ENCODE results near the gene PITPNM3. TPM values are rescaled to one million over a fixed set of nuclear protein-coding genes. Genes with fewer than 3 reads are reported as not detected.

Gene PITPNM3
- total RNA-seq, 1 donor from 2014 or later = 0.65 TPM

- intact Hi-C loops (cut with micrococcal nuclease) = loop anchor here (10.0 kb wide), 1 partner anchor 195 kb away; the partner anchor contains the start of genes KIAA0753 and TXNDC17
These were observed 107.0 kb downstream of the PITPNM3 start for GRCh38 chr17:6449307-6449706.

GRCh38 chr17:6448473-6448872 lies 107.9 kb downstream of the PITPNM3 start:
- peaks cover 12% of the 10 kb centered on the region for H3K36me3 Mint-ChIP-seq (ENCODE audit: low read depth)
- H3K4me1 Mint-ChIP-seq (ENCODE audit: low read depth) = peaks cover 10% of the 10 kb centered on the region
- no peak for DNase-seq (ENCODE audit: low spot score)
- H3K27ac Mint-ChIP-seq = no peak overlapping the region
- intact Hi-C loops (cut with micrococcal nuclease) = loop anchor here (10.0 kb wide), 1 partner anchor 196 kb away; the partner anchor contains the start of genes KIAA0753 and TXNDC17
- H3K4me3 Mint-ChIP-seq = no peak overlapping the region
- peaks cover 9% of the 10 kb centered on the region for H3K27me3 Mint-ChIP-seq (ENCODE audit: insufficient read depth)
- no peaks in the 10 kb centered on the region for H3K9me3 Mint-ChIP-seq

More at GRCh38 chr17:6449307-6449706, 107.0 kb downstream of the PITPNM3 start:
- Mint-ChIP-seq H3K4me3 (no peak overlapping the region), H3K9me3 (no peaks in the 10 kb centered on the region), H3K27me3 (ENCODE audit: insufficient read depth) (peaks cover 15% of the 10 kb centered on the region), H3K4me1 (ENCODE audit: low read depth) (peaks cover 4% of the 10 kb centered on the region), H3K36me3 (ENCODE audit: low read depth) (peaks cover 11% of the 10 kb centered on the region), H3K27ac (no peak overlapping the region)
- DNase-seq (ENCODE audit: low spot score) = no peak

DNA sequence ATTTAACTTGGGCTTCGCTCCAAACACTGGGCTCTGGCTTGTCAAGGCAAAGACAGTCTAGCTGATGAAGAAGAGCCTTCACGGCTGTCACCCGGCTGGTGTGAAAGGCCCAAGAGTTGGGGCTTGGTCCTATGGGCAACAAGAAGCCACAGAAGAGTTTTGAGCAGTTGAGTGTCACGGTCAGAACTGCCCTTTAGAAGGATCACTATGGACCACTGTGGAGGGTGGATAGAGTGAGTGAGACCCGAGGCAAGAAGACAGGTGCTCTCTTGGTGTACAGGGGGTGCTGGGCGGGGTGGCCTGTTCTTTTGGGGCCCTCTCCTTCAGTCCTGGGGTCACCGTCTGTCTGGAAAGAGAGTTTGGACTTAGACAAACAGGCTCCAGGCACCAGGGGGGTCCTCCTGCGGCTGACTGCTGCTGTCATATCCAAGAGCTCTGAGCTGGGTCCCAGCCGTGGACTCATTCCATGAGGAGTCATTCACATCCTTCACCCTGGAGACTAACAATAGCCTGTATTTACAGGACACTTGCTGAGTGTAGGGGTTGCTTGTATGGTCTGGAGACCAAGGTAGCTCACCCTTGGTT lies 109.7 kb downstream of the PITPNM3 start:
- peaks cover 12% of the 10 kb centered on the region for H3K36me3 Mint-ChIP-seq (ENCODE audit: low read depth)
- H3K9me3 Mint-ChIP-seq = no peaks in the 10 kb centered on the region
- H3K4me1 Mint-ChIP-seq (ENCODE audit: low read depth) = peaks cover 14% of the 10 kb centered on the region
- peaks cover 10% of the 10 kb centered on the region for H3K27me3 Mint-ChIP-seq (ENCODE audit: insufficient read depth)
- H3K27ac Mint-ChIP-seq = no peak overlapping the region
- H3K4me3 Mint-ChIP-seq = no peak overlapping the region
- DNase-seq (ENCODE audit: low spot score) = no peak
- intact Hi-C loops (cut with micrococcal nuclease) = loop anchor here (10.0 kb wide), 1 partner anchor 198 kb away; the partner anchor contains the start of genes KIAA0753 and TXNDC17

DNA sequence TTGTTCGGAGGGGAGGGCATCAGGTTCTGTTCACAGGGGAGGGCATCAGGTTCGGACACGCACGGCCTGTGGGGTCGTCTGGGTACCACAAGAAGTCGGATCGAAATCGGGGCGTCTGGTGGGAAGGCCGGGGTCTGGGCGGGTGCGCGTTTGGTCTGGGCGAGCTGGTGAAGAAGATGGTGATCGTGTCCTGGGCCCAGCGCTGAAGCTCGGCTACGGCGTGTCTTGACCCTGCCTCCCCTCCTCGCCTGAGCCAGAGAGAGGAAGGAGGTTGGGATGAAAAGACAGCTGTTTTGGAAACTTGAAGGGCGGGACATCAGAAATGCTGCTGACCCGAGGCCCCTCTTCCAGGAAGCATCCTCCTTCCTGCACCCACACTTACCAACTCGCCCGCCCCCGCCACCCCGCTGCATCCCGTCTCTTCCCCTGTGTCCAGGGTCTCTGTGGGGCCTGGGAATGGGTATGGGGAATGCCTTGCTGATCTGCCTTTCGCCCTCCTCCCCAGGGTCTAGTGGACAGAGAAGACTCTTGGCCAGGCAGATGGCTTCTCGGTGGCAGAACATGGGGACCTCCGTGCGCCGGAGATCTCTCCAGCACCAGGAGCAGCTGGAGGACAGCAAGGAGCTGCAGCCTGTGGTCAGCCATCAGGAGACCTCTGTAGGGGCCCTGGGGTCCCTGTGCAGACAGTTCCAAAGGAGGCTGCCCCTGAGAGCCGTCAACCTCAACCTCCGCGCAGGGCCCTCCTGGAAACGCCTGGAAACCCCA lies 111.6 kb downstream of the PITPNM3 start:
- DNase-seq (ENCODE audit: low spot score) = no peak
- H3K27ac Mint-ChIP-seq = peak overlapping the region; percentile 59
- H3K27me3 Mint-ChIP-seq (ENCODE audit: insufficient read depth) = peaks cover 24% of the 10 kb centered on the region
- H3K9me3 Mint-ChIP-seq = no peaks in the 10 kb centered on the region
- intact Hi-C loops (cut with micrococcal nuclease) = loop anchor here (1.0 to 10.0 kb wide), 4 partner anchors 17 to 958 kb away; partner anchors contain the start of genes DERL2, KIAA0753, MIS12 and TMEM256
- peak overlapping the region; percentile 95 for H3K4me3 Mint-ChIP-seq
- H3K36me3 Mint-ChIP-seq (ENCODE audit: low read depth) = peaks cover 9% of the 10 kb centered on the region
- H3K4me1 Mint-ChIP-seq (ENCODE audit: low read depth) = peaks cover 14% of the 10 kb centered on the region

DNA sequence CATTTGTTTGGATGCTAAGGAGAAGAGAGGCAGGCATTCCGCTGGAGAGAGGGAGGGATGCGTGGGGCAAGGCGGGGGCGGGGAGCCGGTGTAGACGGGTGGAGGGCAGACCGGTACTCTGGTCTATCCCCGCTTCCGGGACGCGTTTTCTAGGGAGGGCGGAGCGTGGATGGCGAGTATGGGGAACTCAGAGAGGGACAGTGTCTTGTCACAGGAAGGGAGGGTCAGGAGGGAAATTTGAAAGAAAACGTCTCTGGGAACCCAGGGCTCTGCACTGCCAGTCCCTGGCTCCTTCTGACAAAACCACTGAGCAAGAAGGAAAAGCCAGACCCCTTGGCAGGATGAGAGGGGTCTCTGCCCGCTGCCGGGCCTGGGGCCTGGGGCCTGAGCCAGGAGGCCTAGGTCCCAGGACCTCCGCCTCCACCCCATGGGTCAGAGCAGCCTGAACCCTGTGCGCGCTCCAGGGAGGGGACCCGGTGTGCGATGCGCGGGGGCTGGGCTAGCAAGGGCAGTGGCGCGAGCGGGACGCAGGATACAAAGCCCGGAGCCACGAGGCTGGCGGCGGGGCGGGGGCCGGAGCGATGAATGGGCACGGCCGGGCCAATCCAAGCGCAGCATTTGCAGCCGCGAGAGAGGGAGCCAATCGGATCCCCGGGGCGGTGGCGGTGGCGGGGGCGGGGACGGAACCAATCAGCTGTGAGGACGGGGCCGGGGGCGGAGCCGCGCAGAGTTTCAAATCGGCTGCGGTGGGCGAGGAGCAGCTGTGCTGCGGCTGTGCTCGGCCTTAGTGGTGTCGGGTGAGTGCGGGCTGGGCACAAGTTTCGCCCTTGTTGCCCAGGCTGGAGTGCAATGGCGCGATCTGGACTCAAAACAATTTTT lies 112.4 kb downstream of the PITPNM3 start, which contains the start of gene PIMREG:
Gene PIMREG (plus strand): TSS at position 764 of the 879 bp plus-strand sequence. CDS start 656 bp downstream, outside the sequence.
- DNase-seq (ENCODE audit: low spot score) = peak; percentile 91

GRCh38 chr17:6442775-6443174 lies 113.6 kb downstream of the PITPNM3 start:
- Mint-ChIP-seq H3K4me1 (ENCODE audit: low read depth) (peaks cover 14% of the 10 kb centered on the region), H3K9me3 (no peaks in the 10 kb centered on the region), H3K4me3 (peak overlapping the region; percentile 83), H3K27ac (no peak overlapping the region), H3K36me3 (ENCODE audit: low read depth) (peaks cover 2% of the 10 kb centered on the region), H3K27me3 (ENCODE audit: insufficient read depth) (peaks cover 36% of the 10 kb centered on the region)
- intact Hi-C loops (cut with micrococcal nuclease) = loop anchor here (5.0 to 10.0 kb wide), 2 partner anchors 202 to 960 kb away; partner anchors contain the start of genes KIAA0753, TMEM256 and TXNDC17
- no peak for DNase-seq (ENCODE audit: low spot score)

More for the DNA sequence above, 112.4 kb downstream of the PITPNM3 start, which contains the start of gene PIMREG:
- H3K4me3 Mint-ChIP-seq = peak within 1 kb of the TSS; percentile 95
- peaks cover 5% of the 10 kb centered on the region for H3K36me3 Mint-ChIP-seq (ENCODE audit: low read depth)
- intact Hi-C loops (cut with micrococcal nuclease) = loop anchor here (1.0 to 10.0 kb wide), 4 partner anchors 17 to 958 kb away; partner anchors contain the start of genes DERL2, KIAA0753, MIS12 and TMEM256
- peaks cover 32% of the 10 kb centered on the region for H3K27me3 Mint-ChIP-seq (ENCODE audit: insufficient read depth)
- H3K27ac Mint-ChIP-seq = peak within 1 kb of the TSS; percentile 97
- H3K4me1 Mint-ChIP-seq (ENCODE audit: low read depth) = peaks cover 14% of the 10 kb centered on the region
- no peaks in the 10 kb centered on the region for H3K9me3 Mint-ChIP-seq

DNA sequence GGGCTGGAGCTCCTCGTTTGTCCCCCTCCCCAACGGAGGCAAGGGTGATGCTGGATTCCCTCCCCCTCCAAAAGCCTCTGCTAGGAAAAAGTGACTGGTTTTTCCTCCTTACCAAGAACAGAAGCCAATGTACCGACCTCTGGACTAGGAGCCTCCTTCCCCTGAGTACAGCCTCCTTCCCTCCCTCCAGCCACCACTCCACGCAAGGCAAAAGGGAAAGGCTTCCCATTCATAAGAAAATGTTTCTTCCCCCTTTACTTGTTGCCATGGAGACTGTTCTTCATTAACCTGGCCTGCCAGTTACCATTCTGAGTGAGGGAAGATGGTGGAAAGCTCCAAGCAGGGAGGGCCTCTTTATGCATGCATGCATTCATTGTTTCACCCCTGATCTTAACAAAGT lies 116.4 kb downstream of the PITPNM3 start:
- H3K9me3 Mint-ChIP-seq = no peaks in the 10 kb centered on the region
- DNase-seq (ENCODE audit: low spot score) = no peak
- no peak overlapping the region for H3K27ac Mint-ChIP-seq
- H3K27me3 Mint-ChIP-seq (ENCODE audit: insufficient read depth) = peaks cover 51% of the 10 kb centered on the region
- no peak overlapping the region for H3K4me3 Mint-ChIP-seq
- peaks cover 14% of the 10 kb centered on the region for H3K4me1 Mint-ChIP-seq (ENCODE audit: low read depth)
- H3K36me3 Mint-ChIP-seq (ENCODE audit: low read depth) = peaks cover 2% of the 10 kb centered on the region
- intact Hi-C loops (cut with micrococcal nuclease) = loop anchor here (5.0 to 10.0 kb wide), 4 partner anchors 205 to 1193 kb away; partner anchors contain the start of genes KIAA0753, TMEM256 and TXNDC17

DNA sequence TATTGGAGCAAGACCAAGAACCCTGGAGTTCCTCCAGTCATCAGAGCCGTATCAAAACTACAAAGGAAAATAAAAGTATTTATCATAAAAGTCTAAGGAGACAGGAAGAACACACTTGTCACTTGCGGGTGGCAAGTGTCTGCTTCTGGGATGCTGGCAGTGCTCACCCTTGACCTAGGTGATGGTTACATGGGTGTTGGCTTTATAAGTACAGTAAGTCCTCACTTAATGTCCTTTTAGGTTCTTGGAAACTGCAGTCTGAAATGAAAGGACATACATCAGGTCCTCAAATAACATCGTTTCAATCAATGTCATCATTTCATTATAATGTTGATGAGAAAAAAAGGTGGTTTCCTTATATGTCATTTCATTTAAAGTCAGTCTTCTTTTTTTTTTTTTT lies 118.4 kb downstream of the PITPNM3 start:
- peaks cover 58% of the 10 kb centered on the region for H3K27me3 Mint-ChIP-seq (ENCODE audit: insufficient read depth)
- no peak overlapping the region for H3K27ac Mint-ChIP-seq

GRCh38 chr17:6437466-6437865 lies 118.9 kb downstream of the PITPNM3 start:
- Mint-ChIP-seq H3K4me3 (no peak overlapping the region), H3K27me3 (ENCODE audit: insufficient read depth) (peaks cover 58% of the 10 kb centered on the region), H3K27ac (no peak overlapping the region), H3K36me3 (ENCODE audit: low read depth) (no peaks in the 10 kb centered on the region), H3K4me1 (ENCODE audit: low read depth) (no peaks in the 10 kb centered on the region), H3K9me3 (no peaks in the 10 kb centered on the region)
- no peak for DNase-seq (ENCODE audit: low spot score)
- intact Hi-C loops (cut with micrococcal nuclease) = loop anchor here (5.0 kb wide), 2 partner anchors 730 to 1190 kb away; no protein-coding TSS in a partner anchor

More for the DNA sequence above, 118.4 kb downstream of the PITPNM3 start:
- intact Hi-C loops (cut with micrococcal nuclease) = loop anchor here (5.0 kb wide), 2 partner anchors 731 to 1191 kb away; no protein-coding TSS in a partner anchor
- no peak for DNase-seq (ENCODE audit: low spot score)
- Mint-ChIP-seq H3K4me1 (ENCODE audit: low read depth) (no peaks in the 10 kb centered on the region), H3K36me3 (ENCODE audit: low read depth) (no peaks in the 10 kb centered on the region), H3K9me3 (no peaks in the 10 kb centered on the region), H3K4me3 (no peak overlapping the region)

GRCh38 chr17:6435968-6436367 lies 120.4 kb downstream of the PITPNM3 start:
- Mint-ChIP-seq H3K9me3 (peaks cover 10% of the 10 kb centered on the region), H3K36me3 (ENCODE audit: low read depth) (no peaks in the 10 kb centered on the region), H3K27me3 (ENCODE audit: insufficient read depth) (peaks cover 59% of the 10 kb centered on the region), H3K4me1 (ENCODE audit: low read depth) (no peaks in the 10 kb centered on the region), H3K4me3 (no peak overlapping the region), H3K27ac (no peak overlapping the region)
- intact Hi-C loops (cut with micrococcal nuclease) = loop anchor here (1.0 to 5.0 kb wide), 5 partner anchors 9 to 1189 kb away; no protein-coding TSS in a partner anchor
- peak; percentile 44 for DNase-seq (ENCODE audit: low spot score)

DNA sequence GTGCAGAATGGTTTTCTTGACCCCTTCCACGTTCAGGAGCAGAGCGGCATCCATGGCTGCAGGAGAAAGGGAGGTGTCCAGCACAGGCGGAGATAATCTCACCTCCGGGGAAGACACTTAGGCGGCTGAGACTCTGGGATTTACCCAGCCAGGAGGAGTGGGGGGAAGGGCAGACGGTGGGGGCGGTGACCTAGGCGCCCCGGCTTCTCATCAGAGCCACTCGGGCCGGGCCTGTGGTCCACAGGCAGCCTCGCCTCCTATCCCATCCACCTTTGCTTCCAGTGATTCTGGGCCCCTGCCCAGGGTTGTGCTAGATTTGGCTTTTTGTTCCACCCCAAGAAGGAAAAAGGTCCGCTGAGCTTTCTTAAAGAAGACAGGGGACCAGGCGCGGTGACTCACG lies 121.3 kb downstream of the PITPNM3 start, which contains the start of gene AIPL1:
Gene AIPL1 (minus strand): TSS at position 71 of the 400 bp plus-strand sequence. CDS start 17 bp downstream, at position 54.
- no peak within 1 kb of the TSS for H3K27ac Mint-ChIP-seq
- intact Hi-C loops (cut with micrococcal nuclease) = loop anchor here (5.0 kb wide), 2 partner anchors 728 to 1188 kb away; no protein-coding TSS in a partner anchor
- no peak for DNase-seq (ENCODE audit: low spot score)
- H3K9me3 Mint-ChIP-seq = peaks cover 16% of the 10 kb centered on the region
- no peak within 1 kb of the TSS for H3K4me3 Mint-ChIP-seq
- H3K36me3 Mint-ChIP-seq (ENCODE audit: low read depth) = no peaks in the 10 kb centered on the region
- H3K4me1 Mint-ChIP-seq (ENCODE audit: low read depth) = no peaks in the 10 kb centered on the region
- H3K27me3 Mint-ChIP-seq (ENCODE audit: insufficient read depth) = peaks cover 50% of the 10 kb centered on the region

DNA sequence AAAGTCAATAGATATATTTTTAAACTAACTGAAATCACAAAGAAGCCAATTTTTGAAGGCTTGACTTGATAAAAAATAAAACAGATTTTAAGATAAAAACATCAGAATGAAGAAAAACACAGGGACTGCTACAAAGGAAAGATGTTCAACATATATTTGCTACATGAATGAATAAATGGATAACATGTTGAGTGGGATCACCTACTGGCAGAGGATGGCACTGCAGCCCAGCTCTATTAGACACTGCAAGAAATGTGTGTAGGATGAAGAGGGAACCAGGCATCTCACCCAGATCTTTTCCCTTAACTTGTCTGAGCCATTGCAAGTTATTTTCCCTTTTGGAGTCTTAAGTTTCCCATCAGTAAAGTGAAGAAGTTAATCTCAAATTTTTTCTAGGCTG lies 125.6 kb downstream of the PITPNM3 start:
- Mint-ChIP-seq H3K27ac (no peak overlapping the region), H3K36me3 (ENCODE audit: low read depth) (peaks cover 3% of the 10 kb centered on the region), H3K9me3 (peaks cover 20% of the 10 kb centered on the region), H3K4me1 (ENCODE audit: low read depth) (peaks cover 19% of the 10 kb centered on the region), H3K4me3 (no peak overlapping the region), H3K27me3 (ENCODE audit: insufficient read depth) (peaks cover 41% of the 10 kb centered on the region)
- intact Hi-C loops (cut with micrococcal nuclease) = no loop called here
- DNase-seq (ENCODE audit: low spot score) = no peak

All from activated T-helper 1 cell treated with anti-CD3 and anti-CD28 coated beads, Interleukin-12 subunit alpha, Interleukin-12 subunit beta, Interleukin-2, Interleukin-4 antibody, amounts not matched to agents 30 ng/mL and 10 ng/mL and 1 ng/mL, durations not matched to agents 14 hours and 24 hours and 36 hours (primary cell).